Left forelimb (tissue), 1 donor: ENCODE data around the gene RAB29.

Experiments used
- DNase-seq: peaks from one replicate; pipeline ENCODE4 v3.0.0-alpha.2; 2018; ENCODE audit warnings: low spot score

RAB29 gene

GRCh38 chr1:205719762-205720161, 55.5 kb downstream of the RAB29 start:
- no peak for DNase-seq

DNA sequence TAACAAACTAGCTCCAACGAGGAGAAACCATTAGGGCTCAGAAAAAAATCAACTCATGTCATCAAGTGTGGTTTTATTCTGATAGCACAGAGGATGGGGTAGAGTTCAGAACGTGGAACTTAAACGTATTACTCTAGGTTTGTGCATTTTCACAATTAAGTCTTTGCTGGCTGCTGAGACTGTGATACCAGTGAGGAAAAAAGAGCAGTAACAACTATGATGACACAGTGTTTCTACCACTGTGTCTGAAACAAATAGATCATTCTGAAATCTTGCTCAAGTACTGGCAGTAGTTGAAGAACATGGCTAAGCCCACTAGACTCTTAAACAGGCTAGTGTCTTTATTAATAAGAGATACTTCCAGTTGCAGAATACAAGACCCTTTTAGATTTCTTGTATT, 56.3 kb downstream of the RAB29 start:
- no peak for DNase-seq
